SK-N-SH (cell line): Measurements from ENCODE around the gene SLC16A8. TPM values are rescaled to one million over a fixed set of nuclear protein-coding genes. Genes with fewer than 3 reads are reported as not detected.

Experiments used
- CTCF ChIA-PET: fragments of 300-600, 350-600 bp; formaldehyde crosslinking; extraction: SDS; loops from one replicate; lab custom pipeline; 2021; lab: Yijun Ruan, JAX
- POLR2A ChIA-PET: fragments of 350-600 bp; sonication (Branson Sonifier 250); formaldehyde crosslinking; extraction: SDS; loops from one replicate; lab custom pipeline; 2020; ENCODE audit warnings: antibody characterized with exemption, inconsistent platforms; lab: Yijun Ruan, JAX
- DNase-seq: peaks from one replicate; pipeline ENCODE4 v3.0.0; 2012
- H2AFZ ChIP-seq: fragments of 200-600 bp; sonication (generic); 2 replicates; pipeline ENCODE4 v1.8.1; 2016; ENCODE audit warnings: antibody characterized with exemption, mild to moderate bottlenecking, low read depth
- H3F3A ChIP-seq: fragments of 200-600 bp; sonication (generic); replicated peaks from 2 replicates; pipeline ENCODE3; 2016; ENCODE audit warnings: antibody characterized with exemption, mild to moderate bottlenecking; ENCODE audit not compliant: insufficient read depth
- H3K27ac ChIP-seq, 2 experiments: fragments of 200-500 bp in 1 of 2; fragments of 200-600 bp in 1 of 2; sonication (Bioruptor generic) in 1 of 2; sonication (generic), shearing (Covaris generic) in 1 of 2; 2 replicates each; pipeline versions ENCODE4 v1.5.1 to v1.6.1; 2014 to 2016; ENCODE audit warnings: low read depth in 2 of 2, inconsistent platforms in 1 of 2, low read length in 1 of 2, mild to moderate bottlenecking in 1 of 2, mixed read lengths in 1 of 2
- H3K27me3 ChIP-seq: fragments of 200-600 bp; sonication (generic), shearing (Covaris generic); 2 replicates; pipeline ENCODE4 v1.6.1; 2016; ENCODE audit warnings: mixed run types; ENCODE audit not compliant: insufficient read depth
- H3K36me3 ChIP-seq, 2 experiments: fragments of 200-500 bp in 1 of 2; fragments of 200-600 bp in 1 of 2; sonication (Bioruptor generic) in 1 of 2; sonication (generic) in 1 of 2; replicated peaks in 1 of 2; 2 replicates each; pipeline versions ENCODE3 to v1.5.1; 2014 to 2016; ENCODE audit warnings: low read length in 1 of 2, mild to moderate bottlenecking in 1 of 2; ENCODE audit not compliant: insufficient read depth in 2 of 2, control insufficient read depth in 1 of 2
- H3K4me1 ChIP-seq, 2 experiments: fragments of 200-500 bp in 1 of 2; fragments of 200-600 bp in 1 of 2; sonication (Bioruptor generic) in 1 of 2; sonication (generic), shearing (Covaris generic) in 1 of 2; 2 replicates each; pipeline versions ENCODE4 v1.5.1 to v1.6.1; 2014 to 2016; ENCODE audit warnings: low read depth in 1 of 2, low read length in 1 of 2, mixed run types in 1 of 2; ENCODE audit not compliant: insufficient read depth in 2 of 2, control insufficient read depth in 1 of 2
- H3K4me2 ChIP-seq: fragments of 200-600 bp; sonication (generic), shearing (Covaris generic); 2 replicates; pipeline ENCODE4 v1.6.1; 2017; ENCODE audit warnings: mixed run types
- H3K4me3 ChIP-seq, 2 experiments: fragments of 200-500 bp in 1 of 2; fragments of 200-600 bp in 1 of 2; sonication (Bioruptor generic) in 1 of 2; sonication (generic), shearing (Covaris generic) in 1 of 2; 2 replicates each; pipeline versions ENCODE4 v1.5.1 to v1.8.1; 2014 to 2016; ENCODE audit warnings: low read depth in 2 of 2, inconsistent platforms in 1 of 2, low read length in 1 of 2, mild to moderate bottlenecking in 1 of 2, mixed read lengths in 1 of 2, moderate library complexity in 1 of 2
- H3K79me2 ChIP-seq: fragments of 200-600 bp; sonication (generic); 2 replicates; pipeline ENCODE4 v1.8.1; 2017; ENCODE audit warnings: mild to moderate bottlenecking; ENCODE audit not compliant: insufficient read depth
- H3K9ac ChIP-seq: fragments of 200-600 bp; sonication (generic); 2 replicates; pipeline ENCODE4 v1.6.1; 2017; ENCODE audit warnings: mixed run types
- H3K9me2 ChIP-seq: fragments of 200-600 bp; sonication (generic); 2 replicates; pipeline ENCODE4 v1.6.1; 2017; ENCODE audit warnings: mixed run types
- H3K9me3 ChIP-seq: fragments of 200-600 bp; sonication (generic); 2 replicates; pipeline ENCODE4 v1.6.1; 2017; ENCODE audit warnings: mixed run types, mild to moderate bottlenecking, moderate library complexity
- H4K20me1 ChIP-seq: fragments of 200-600 bp; sonication (generic); 2 replicates; pipeline ENCODE4 v1.6.1; 2017; ENCODE audit warnings: mild to moderate bottlenecking, mixed run types; ENCODE audit not compliant: insufficient read depth
- FOXJ3 ChIP-seq: sonication (generic); formaldehyde crosslinking; IDR thresholded peaks from 2 replicates; pipeline ENCODE4 v1.5.1; 2020; ENCODE audit warnings: mild to moderate bottlenecking, missing genetic modification reagents
- FOXM1 ChIP-seq: IDR thresholded peaks from 2 replicates; pipeline ENCODE4 v1.4.0; 2012; ENCODE audit warnings: low read depth, mild to moderate bottlenecking
- GABPA ChIP-seq: IDR thresholded peaks from 2 replicates; pipeline ENCODE4 v1.4.0; 2012; ENCODE audit warnings: low read depth, mild to moderate bottlenecking
- GATA2 ChIP-seq: sonication (generic); formaldehyde crosslinking; IDR thresholded peaks from 2 replicates; pipeline ENCODE4 v1.5.0; 2020; ENCODE audit warnings: mild to moderate bottlenecking, missing genetic modification reagents
- JUND ChIP-seq: IDR thresholded peaks from 2 replicates; pipeline ENCODE4 v1.4.0; 2012
- MEF2A ChIP-seq: IDR thresholded peaks from 2 replicates; pipeline ENCODE4 v1.4.0; 2012; ENCODE audit warnings: low read depth, borderline replicate concordance
- MXI1 ChIP-seq: IDR thresholded peaks from 2 replicates; pipeline ENCODE4 v1.6.1; 2012; ENCODE audit warnings: mild to moderate bottlenecking, low read depth, low read length, improper control_type of control experiment
- RCOR1 ChIP-seq: fragments of 150-350 bp; IDR thresholded peaks from 2 replicates; pipeline ENCODE4 v1.6.1; 2017; ENCODE audit warnings: antibody characterized with exemption, low read length
- RFX5 ChIP-seq: IDR thresholded peaks from 2 replicates; pipeline ENCODE4 v1.6.1; 2012; ENCODE audit warnings: mild to moderate bottlenecking, improper control_type of control experiment, low read length
- SIN3A ChIP-seq: IDR thresholded peaks from 2 replicates; pipeline ENCODE4 v1.6.1; 2012; ENCODE audit warnings: low read depth, mild to moderate bottlenecking, low read length, moderate library complexity, borderline replicate concordance
- SMC3 ChIP-seq: IDR thresholded peaks from 2 replicates; pipeline ENCODE4 v1.6.1; 2012; ENCODE audit warnings: low read depth, low read length, improper control_type of control experiment
- TAF1 ChIP-seq: IDR thresholded peaks from 2 replicates; pipeline ENCODE4 v1.6.1; 2012; ENCODE audit warnings: low read depth, mild to moderate bottlenecking, low read length, moderate library complexity, borderline replicate concordance
- TEAD4 ChIP-seq: IDR thresholded peaks from 2 replicates; pipeline ENCODE4 v1.4.0; 2012; ENCODE audit warnings: mild to moderate bottlenecking, borderline replicate concordance; ENCODE audit not compliant: insufficient read depth
- WGBS: methylation state at CpG from one replicate; pipeline ENCODE4 v1.1.6; 2017; ENCODE audit warnings: low lambda C conversion rate; 5-methylcytosine and 5-hydroxymethylcytosine counted together
- polyA plus RNA-seq, 3 experiments: library from polyadenylated mRNA; depleted of rRNA; stranded (reverse); fragments of >200 nt; gene quantifications; 2 replicates each; pipeline ENCODE4 v1.2.3, GENCODE V29; 2012
- TF ChIP-seq, protein P1 (sequence below): IDR thresholded peaks from 2 replicates; pipeline ENCODE4 v1.4.0; 2012; ENCODE audit warnings: low read depth
- TF ChIP-seq, protein P2 (sequence below): fragments of 150-350 bp; IDR thresholded peaks from 2 replicates; pipeline ENCODE4 v1.6.1; 2017; ENCODE audit warnings: antibody characterized with exemption, low read length, low read depth, borderline replicate concordance
- TF ChIP-seq, protein P3 (sequence below): fragments of 200-600 bp; sonication (generic); IDR thresholded peaks from 2 replicates; pipeline ENCODE4 v1.6.1; 2017; ENCODE audit warnings: antibody characterized with exemption, mild to moderate bottlenecking, moderate library complexity
- TF ChIP-seq, protein P4 (sequence below): fragments of 150-350 bp; IDR thresholded peaks from 2 replicates; pipeline ENCODE4 v1.6.1; 2016; ENCODE audit warnings: mild to moderate bottlenecking, low read depth, low read length

Gene SLC16A8
- polyA plus RNA-seq, 1 of the 3 experiments (the other 2 are of a cell fraction) = not detected

DNA sequence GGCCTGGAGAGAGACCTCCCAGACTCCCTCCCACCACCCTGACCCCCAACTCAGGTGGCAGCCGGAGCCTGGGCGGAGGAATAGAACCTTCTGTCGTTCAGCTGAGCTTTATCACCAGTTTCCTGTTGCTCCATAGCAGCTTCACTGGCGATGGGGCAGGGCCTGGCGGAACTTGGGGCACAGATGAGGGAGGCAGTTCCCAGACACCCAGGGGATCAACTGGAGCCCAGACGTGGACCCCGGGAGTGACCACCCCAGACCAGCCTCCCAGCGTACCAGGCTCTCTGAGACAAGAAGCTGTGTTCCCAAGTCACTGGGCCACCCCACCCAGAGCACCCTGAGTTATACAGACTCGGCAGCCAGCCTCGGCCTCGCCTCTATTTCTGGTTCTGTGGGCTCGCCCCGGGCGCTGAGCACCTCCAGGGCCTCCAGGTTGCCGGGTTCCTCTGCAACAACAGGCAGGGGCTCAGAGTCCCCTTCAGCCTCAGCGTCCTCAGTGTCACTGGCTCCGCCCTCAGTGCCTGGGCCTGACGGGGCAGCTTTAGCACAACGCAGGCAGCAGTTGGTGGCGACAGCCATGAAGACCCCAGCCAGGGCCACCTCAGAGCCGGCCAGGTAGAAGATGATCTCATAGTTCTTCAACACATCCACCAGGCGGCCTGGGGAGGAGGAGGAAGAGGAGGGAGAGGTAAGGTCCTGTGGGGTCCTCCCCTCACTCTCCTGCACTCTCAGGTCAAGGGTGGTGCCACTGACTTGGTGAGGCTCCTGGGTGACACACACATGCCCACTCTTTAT lies 5.7 kb downstream of the SLC16A8 start:
- DNase-seq = peak; percentile 1
- ChIA-PET POLR2A (no interaction called here), CTCF (interaction anchor here (2.3 kb wide), 1 partner anchor 26 kb away, joined by 8 read pairs; no protein-coding TSS in a partner anchor)
- H3K4me2 ChIP-seq = no peak overlapping the region
- H3K36me3 ChIP-seq = no peaks in the 10 kb centered on the region
- no peaks in the 10 kb centered on the region for H3F3A ChIP-seq
- peaks cover 0 to 2% of the 10 kb centered on the region in 2 experiments; a peak in 1 of 4 replicates for H3K4me1 ChIP-seq
- no peak for TF ChIP-seq RCOR1
- TF ChIP-seq, protein P1, sequence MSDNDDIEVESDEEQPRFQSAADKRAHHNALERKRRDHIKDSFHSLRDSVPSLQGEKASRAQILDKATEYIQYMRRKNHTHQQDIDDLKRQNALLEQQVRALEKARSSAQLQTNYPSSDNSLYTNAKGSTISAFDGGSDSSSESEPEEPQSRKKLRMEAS = no peak
- TF ChIP-seq SIN3A = no peak
- TF ChIP-seq GABPA = no peak
- no peak for TF ChIP-seq MEF2A
- TF ChIP-seq, protein P2, sequence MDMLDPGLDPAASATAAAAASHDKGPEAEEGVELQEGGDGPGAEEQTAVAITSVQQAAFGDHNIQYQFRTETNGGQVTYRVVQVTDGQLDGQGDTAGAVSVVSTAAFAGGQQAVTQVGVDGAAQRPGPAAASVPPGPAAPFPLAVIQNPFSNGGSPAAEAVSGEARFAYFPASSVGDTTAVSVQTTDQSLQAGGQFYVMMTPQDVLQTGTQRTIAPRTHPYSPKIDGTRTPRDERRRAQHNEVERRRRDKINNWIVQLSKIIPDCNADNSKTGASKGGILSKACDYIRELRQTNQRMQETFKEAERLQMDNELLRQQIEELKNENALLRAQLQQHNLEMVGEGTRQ = no peak
- TF ChIP-seq, protein P3, sequence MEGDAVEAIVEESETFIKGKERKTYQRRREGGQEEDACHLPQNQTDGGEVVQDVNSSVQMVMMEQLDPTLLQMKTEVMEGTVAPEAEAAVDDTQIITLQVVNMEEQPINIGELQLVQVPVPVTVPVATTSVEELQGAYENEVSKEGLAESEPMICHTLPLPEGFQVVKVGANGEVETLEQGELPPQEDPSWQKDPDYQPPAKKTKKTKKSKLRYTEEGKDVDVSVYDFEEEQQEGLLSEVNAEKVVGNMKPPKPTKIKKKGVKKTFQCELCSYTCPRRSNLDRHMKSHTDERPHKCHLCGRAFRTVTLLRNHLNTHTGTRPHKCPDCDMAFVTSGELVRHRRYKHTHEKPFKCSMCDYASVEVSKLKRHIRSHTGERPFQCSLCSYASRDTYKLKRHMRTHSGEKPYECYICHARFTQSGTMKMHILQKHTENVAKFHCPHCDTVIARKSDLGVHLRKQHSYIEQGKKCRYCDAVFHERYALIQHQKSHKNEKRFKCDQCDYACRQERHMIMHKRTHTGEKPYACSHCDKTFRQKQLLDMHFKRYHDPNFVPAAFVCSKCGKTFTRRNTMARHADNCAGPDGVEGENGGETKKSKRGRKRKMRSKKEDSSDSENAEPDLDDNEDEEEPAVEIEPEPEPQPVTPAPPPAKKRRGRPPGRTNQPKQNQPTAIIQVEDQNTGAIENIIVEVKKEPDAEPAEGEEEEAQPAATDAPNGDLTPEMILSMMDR = no peak
- no peak for TF ChIP-seq TAF1
- no peak for TF ChIP-seq TEAD4
- no peak for TF ChIP-seq GATA2
- TF ChIP-seq, protein P4, sequence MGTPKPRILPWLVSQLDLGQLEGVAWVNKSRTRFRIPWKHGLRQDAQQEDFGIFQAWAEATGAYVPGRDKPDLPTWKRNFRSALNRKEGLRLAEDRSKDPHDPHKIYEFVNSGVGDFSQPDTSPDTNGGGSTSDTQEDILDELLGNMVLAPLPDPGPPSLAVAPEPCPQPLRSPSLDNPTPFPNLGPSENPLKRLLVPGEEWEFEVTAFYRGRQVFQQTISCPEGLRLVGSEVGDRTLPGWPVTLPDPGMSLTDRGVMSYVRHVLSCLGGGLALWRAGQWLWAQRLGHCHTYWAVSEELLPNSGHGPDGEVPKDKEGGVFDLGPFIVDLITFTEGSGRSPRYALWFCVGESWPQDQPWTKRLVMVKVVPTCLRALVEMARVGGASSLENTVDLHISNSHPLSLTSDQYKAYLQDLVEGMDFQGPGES = no peak
- TF ChIP-seq RFX5 = no peak
- TF ChIP-seq FOXJ3 (CRISPR knock-in tag) = no peak
- no peak for TF ChIP-seq FOXM1
- no peak for TF ChIP-seq SMC3
- TF ChIP-seq JUND = no peak
- TF ChIP-seq MXI1 = no peak
- H3K27me3 ChIP-seq = no peaks in the 10 kb centered on the region
- H3K4me3 ChIP-seq = no peak overlapping the region
- no peak overlapping the region for H3K27ac ChIP-seq
- no peak overlapping the region for H3K9ac ChIP-seq
- no peaks in the 10 kb centered on the region for H3K9me2 ChIP-seq
- no peaks in the 10 kb centered on the region for H4K20me1 ChIP-seq
- no peaks in the 10 kb centered on the region for H3K9me3 ChIP-seq
- WGBS = 100% methylated on average over 3 of the region's 22 CpGs
- no peak overlapping the region for H2AFZ ChIP-seq
- H3K79me2 ChIP-seq = no peaks in the 10 kb centered on the region
